Measurements from ENCODE around the gene ZMPSTE24.

DNA sequence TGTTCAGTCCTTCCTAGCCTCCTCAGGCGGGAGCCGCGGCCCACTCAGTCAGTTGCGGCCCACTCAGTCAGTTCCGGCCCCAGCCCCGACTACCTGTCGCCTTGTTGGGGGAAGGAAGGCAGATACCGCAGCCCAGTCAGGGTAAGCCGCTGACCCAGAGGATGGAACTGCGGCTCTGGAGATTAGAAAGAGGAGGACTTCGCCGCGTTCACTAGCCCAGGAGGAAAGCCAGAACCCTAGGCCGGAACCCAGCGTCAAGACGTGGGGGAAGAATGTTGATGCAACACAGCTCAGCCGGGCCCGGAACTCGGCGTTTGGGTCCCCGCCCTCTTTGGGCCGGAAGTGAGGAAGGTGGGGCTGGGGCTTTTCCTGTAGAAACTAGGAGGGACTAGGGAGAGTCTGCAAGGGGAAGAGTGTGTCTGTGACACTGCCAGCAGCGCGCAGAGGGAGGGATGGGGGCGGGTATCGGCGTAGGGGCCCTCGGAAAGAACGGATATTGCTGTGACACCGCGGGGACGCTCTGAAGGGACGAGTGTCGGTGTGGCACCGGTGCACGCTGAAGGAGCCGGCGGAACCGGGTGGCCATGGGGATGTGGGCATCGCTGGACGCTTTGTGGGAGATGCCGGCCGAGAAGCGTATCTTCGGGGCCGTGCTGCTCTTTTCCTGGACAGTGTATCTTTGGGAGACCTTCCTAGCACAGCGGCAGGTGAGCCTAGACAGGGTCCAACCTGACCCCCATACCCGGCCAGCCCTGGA lies at the start of gene ZMPSTE24:
- TF ChIP-seq POLR2AphosphoS5 (IDR thresholded peaks at IDR 0.05) (peak; percentile 15 to 94 (median 63)), POLR2A (IDR thresholded peaks at IDR 0.05) (peak in 1 of 2 donors; percentile 45)
- TF ChIP-seq, protein P1, sequence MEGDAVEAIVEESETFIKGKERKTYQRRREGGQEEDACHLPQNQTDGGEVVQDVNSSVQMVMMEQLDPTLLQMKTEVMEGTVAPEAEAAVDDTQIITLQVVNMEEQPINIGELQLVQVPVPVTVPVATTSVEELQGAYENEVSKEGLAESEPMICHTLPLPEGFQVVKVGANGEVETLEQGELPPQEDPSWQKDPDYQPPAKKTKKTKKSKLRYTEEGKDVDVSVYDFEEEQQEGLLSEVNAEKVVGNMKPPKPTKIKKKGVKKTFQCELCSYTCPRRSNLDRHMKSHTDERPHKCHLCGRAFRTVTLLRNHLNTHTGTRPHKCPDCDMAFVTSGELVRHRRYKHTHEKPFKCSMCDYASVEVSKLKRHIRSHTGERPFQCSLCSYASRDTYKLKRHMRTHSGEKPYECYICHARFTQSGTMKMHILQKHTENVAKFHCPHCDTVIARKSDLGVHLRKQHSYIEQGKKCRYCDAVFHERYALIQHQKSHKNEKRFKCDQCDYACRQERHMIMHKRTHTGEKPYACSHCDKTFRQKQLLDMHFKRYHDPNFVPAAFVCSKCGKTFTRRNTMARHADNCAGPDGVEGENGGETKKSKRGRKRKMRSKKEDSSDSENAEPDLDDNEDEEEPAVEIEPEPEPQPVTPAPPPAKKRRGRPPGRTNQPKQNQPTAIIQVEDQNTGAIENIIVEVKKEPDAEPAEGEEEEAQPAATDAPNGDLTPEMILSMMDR (IDR thresholded peaks at IDR 0.05) = no peak
